Erythroblast (primary cell): ENCODE data around the gene FAM72A.
"Not testable (repeated sequence)": the region's sequence is repeated elsewhere in the genome, so short reads cannot be mapped to it uniquely, and the experiment has no call there.

ENCODE experiments used
- GATA1 ChIP-seq: IDR thresholded peaks from 2 replicates; pipeline ENCODE4 v1.6.1; 2011; ENCODE audit warnings: low read depth, mild to moderate bottlenecking, control low read depth, low read length, moderate library complexity
- POLR2A ChIP-seq: IDR thresholded peaks from 2 replicates; pipeline ENCODE4 v1.6.1; 2011; ENCODE audit warnings: mild to moderate bottlenecking, low read length

DNA sequence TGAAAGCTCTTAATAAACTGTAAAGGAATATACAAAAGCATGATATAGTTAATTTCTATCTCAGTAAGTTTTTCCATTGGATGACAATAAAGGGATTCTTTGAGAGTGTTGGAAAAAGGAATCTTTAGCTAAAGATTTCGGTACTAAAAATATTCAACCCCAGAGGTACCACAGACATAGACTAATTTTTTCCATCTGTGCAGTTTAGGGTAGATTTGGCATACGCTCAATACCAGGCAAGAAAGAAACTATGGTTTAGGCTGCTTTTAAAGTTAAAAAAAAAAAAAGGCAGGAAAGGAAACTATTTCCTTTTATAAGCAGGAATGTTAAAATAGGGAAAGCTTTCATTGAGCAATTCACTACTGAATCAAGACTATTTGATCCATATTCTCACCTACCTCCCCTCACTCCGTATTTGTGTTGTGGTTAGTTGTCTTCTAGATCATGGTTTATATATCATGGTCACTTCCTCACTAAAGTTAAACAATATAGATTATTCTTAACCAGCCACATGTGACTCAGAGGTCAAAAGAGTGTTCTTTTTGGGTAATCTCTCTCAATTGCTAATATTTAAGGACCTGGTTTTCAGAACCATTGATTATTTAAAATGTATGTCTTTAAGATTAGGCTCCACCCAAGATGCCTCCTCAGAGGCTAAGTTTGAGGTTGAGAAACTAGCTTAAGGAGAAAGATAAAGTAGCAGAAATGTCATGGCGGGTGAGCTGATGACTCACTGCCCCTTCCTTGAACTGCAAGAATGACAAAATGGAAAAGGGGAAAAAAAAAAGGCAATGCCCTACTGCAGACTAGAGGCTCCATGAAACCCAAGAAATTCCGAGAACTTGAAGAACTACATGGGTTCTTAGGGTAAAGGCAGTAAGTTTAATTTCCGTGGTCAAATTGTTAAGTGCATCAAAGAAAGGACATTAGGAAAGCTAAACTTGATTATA is 20.0 kb downstream of the FAM72A start:
- TF ChIP-seq POLR2A, GATA1: not testable (repeated sequence)
